K562 (cell line): ENCODE measurements around the gene FAM110D. TPM values are rescaled to one million over a fixed set of nuclear protein-coding genes. Genes with fewer than 3 reads are reported as not detected.

Experiments
- REST ChIP-seq, 2 experiments: fragments of 450-650 bp; formaldehyde crosslinking in 1 of 2; IDR thresholded peaks; 2 replicates each; pipeline versions ENCODE4 v1.4.0 to v1.6.1; 2014 to 2020; ENCODE audit warnings: mild to moderate bottlenecking in 2 of 2, borderline replicate concordance in 1 of 2, low read depth in 1 of 2
- TOE1 ChIP-seq, 2 experiments: fragments of 450-650 bp in 1 of 2; sonication (generic) in 1 of 2; formaldehyde crosslinking in 1 of 2; IDR thresholded peaks; 2 replicates each; pipeline versions ENCODE4 v1.7.1 to v1.8.0; 2016 to 2022; ENCODE audit warnings: borderline replicate concordance in 2 of 2, mild to moderate bottlenecking in 2 of 2, antibody characterized with exemption in 1 of 2, inconsistent platforms in 1 of 2, low read depth in 1 of 2, missing genetic modification reagents in 1 of 2, moderate library complexity in 1 of 2
- polyA plus RNA-seq, 8 experiments: library from polyadenylated mRNA; depleted of rRNA in 4 of 8; stranded (reverse) in 5 of 8; unstranded in 3 of 8; fragments of >200 nt; fragmentation: Nextera tagmentation in 2 of 8; fragmentation: Illumina TruSeq in 1 of 8; extraction: Ambion mirVana in 2 of 8; extraction: Trizol in 1 of 8; gene quantifications; 2 replicates each; pipeline versions ENCODE4 v1.2.1 to v1.2.3, GENCODE V29; 2011 to 2014; ENCODE audit warnings: inconsistent platforms in 1 of 8, missing spikeins in 1 of 8
- total RNA-seq, 7 experiments: library from RNA; depleted of rRNA in 6 of 7; stranded (reverse); fragments of >200 nt in 6 of 7; fragmentation: Illumina TruSeq in 2 of 7; extraction: Trizol in 2 of 7; gene quantifications; 2 replicates each; pipeline versions ENCODE4 v1.2.1 to v1.2.3, GENCODE V29; 2011 to 2021; ENCODE audit warnings: low replicate concordance in 1 of 7

The FAM110D gene
- total and polyA plus RNA-seq, 9 of the 15 experiments (the other 6 are each of a cell fraction or from before 2014, with no cell fraction given), result 0.04 to 1.1 (median 0.33) TPM

GRCh38 chr1:26203642-26204318 lies 44.9 kb downstream of the FAM110D start (continued):
- TF ChIP-seq REST (IDR thresholded peaks at IDR 0.05; ENCODE audit: borderline replicate concordance) (peak; percentile 11; the same call in 1 of the 2 replicates), REST (CRISPR knock-in tag; IDR thresholded peaks at IDR 0.05; ENCODE audit: low read depth) (no peak), TOE1 (IDR thresholded peaks at IDR 0.05; ENCODE audit: borderline replicate concordance) (no peak), TOE1 (CRISPR knock-in tag; IDR thresholded peaks at IDR 0.05; ENCODE audit: borderline replicate concordance, low read depth) (no peak)
